ENCODE measurements around the gene P4HA2. TPM values are rescaled to one million over a fixed set of nuclear protein-coding genes. Genes with fewer than 3 reads are reported as not detected.

The P4HA2 gene
- total and polyA plus RNA-seq, 9 of the 15 experiments (the other 6 are each of a cell fraction or from before 2014, with no cell fraction given) = 9.6 to 50.0 (median 12.7) TPM

DNA sequence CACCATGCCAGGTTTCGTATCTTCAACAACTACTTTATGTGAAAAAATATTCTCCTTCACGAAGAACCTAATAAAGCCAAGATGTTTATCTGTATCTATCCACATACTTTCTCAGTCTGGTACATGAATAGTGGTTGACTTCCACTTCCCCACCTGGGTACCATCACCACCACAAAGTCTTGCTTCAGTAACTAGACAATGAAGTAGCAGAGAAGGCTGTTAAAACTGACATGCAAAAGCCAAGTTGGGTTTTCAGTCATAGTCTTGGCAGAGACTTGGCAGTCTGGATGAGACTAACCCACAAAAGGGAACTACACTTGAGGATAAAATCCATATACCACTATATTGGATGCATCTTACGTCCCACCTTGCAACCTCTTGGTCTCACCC is 5.0 kb downstream of the P4HA2 start:
- Histone ChIP-seq H3K4me3 (no peak overlapping the region), H3K36me3 (ENCODE audit: control insufficient read depth, insufficient read depth, low read length) (peaks cover 4% of the 10 kb centered on the region; the same call in 1 of the 3 replicates), H3K27me3 (ENCODE audit: control insufficient read depth in 2 of 2, insufficient read depth in 2 of 2, low read length in 2 of 2) (no peaks in the 10 kb centered on the region), H2AFZ (ENCODE audit: low read depth, low read length) (no peak overlapping the region), H3K4me2 (ENCODE audit: insufficient read depth, low read length) (no peak overlapping the region), H3K4me1 (replicated peaks in 1 of 2; ENCODE audit: control insufficient read depth in 2 of 2, insufficient read depth in 2 of 2, low read length in 2 of 2) (peaks cover 18 to 27% of the 10 kb centered on the region in 2 experiments), H4K20me1 (replicated peaks; ENCODE audit: control insufficient read depth, insufficient read depth, low read length) (peaks cover 13% of the 10 kb centered on the region; the same call in 1 of the 2 replicates), H3K27ac (ENCODE audit: extremely low read depth, low read depth, low read length) (no peak overlapping the region), H3K9me1 (ENCODE audit: control insufficient read depth, insufficient read depth, low read length) (no peaks in the 10 kb centered on the region), H3K79me2 (ENCODE audit: control insufficient read depth, insufficient read depth, low read length) (peaks cover 10% of the 10 kb centered on the region; the same call in 1 of the 3 replicates), H3K9me3 (replicated peaks; ENCODE audit: control insufficient read depth, insufficient read depth, low read depth, low read length) (no peaks in the 10 kb centered on the region), H3K9ac (ENCODE audit: insufficient read depth in 1 of 2, low read depth in 2 of 2, low read length in 2 of 2) (no peak overlapping the region)
- ChIA-PET POLR2A (interaction anchor here (2.4 to 3.3 kb wide), 2 partner anchors 9 to 12 kb away, joined by 10 to 11 read pairs; no protein-coding TSS in a partner anchor), CTCF (ENCODE audit: low intra/inter-chr PET ratio) (no interaction called here)
- WGBS (ENCODE audit: insufficient coverage, low coverage, missing lambda C conversion rate) = 67% methylated on average over 3 of the region's 3 CpGs
- FAIRE-seq = no peak
- intact Hi-C loops (cut with micrococcal nuclease) (no loop called here), in situ Hi-C loops (cut with MboI) (no loop called here)
- ATAC-seq = no peak
- TF ChIP-seq TBP (optimal IDR thresholded peaks at IDR 0.05; ENCODE audit: low read depth, low read length) (no peak), ZBTB7A (IDR thresholded peaks at IDR 0.05; ENCODE audit: borderline replicate concordance, control insufficient read depth, low read depth, low read length) (no peak), PHF21A (IDR thresholded peaks at IDR 0.05; ENCODE audit: borderline replicate concordance, low read depth) (no peak), DPF2 (IDR thresholded peaks at IDR 0.05) (no peak), CBX8 (IDR thresholded peaks at IDR 0.05; ENCODE audit: borderline replicate concordance, extremely low read depth, low read depth, low read length, poor library complexity, severe bottlenecking) (no peak), XRCC3 (IDR thresholded peaks at IDR 0.05) (no peak), NR3C1 (CRISPR knock-in tag; IDR thresholded peaks at IDR 0.05) (no peak), FOSL1 (tag; conservative IDR thresholded peaks at IDR 0.05) (no peak), SMAD1 (IDR thresholded peaks at IDR 0.05; ENCODE audit: low read depth, low read length, partially characterized antibody) (no peak)
- TF ChIP-seq, protein P1, sequence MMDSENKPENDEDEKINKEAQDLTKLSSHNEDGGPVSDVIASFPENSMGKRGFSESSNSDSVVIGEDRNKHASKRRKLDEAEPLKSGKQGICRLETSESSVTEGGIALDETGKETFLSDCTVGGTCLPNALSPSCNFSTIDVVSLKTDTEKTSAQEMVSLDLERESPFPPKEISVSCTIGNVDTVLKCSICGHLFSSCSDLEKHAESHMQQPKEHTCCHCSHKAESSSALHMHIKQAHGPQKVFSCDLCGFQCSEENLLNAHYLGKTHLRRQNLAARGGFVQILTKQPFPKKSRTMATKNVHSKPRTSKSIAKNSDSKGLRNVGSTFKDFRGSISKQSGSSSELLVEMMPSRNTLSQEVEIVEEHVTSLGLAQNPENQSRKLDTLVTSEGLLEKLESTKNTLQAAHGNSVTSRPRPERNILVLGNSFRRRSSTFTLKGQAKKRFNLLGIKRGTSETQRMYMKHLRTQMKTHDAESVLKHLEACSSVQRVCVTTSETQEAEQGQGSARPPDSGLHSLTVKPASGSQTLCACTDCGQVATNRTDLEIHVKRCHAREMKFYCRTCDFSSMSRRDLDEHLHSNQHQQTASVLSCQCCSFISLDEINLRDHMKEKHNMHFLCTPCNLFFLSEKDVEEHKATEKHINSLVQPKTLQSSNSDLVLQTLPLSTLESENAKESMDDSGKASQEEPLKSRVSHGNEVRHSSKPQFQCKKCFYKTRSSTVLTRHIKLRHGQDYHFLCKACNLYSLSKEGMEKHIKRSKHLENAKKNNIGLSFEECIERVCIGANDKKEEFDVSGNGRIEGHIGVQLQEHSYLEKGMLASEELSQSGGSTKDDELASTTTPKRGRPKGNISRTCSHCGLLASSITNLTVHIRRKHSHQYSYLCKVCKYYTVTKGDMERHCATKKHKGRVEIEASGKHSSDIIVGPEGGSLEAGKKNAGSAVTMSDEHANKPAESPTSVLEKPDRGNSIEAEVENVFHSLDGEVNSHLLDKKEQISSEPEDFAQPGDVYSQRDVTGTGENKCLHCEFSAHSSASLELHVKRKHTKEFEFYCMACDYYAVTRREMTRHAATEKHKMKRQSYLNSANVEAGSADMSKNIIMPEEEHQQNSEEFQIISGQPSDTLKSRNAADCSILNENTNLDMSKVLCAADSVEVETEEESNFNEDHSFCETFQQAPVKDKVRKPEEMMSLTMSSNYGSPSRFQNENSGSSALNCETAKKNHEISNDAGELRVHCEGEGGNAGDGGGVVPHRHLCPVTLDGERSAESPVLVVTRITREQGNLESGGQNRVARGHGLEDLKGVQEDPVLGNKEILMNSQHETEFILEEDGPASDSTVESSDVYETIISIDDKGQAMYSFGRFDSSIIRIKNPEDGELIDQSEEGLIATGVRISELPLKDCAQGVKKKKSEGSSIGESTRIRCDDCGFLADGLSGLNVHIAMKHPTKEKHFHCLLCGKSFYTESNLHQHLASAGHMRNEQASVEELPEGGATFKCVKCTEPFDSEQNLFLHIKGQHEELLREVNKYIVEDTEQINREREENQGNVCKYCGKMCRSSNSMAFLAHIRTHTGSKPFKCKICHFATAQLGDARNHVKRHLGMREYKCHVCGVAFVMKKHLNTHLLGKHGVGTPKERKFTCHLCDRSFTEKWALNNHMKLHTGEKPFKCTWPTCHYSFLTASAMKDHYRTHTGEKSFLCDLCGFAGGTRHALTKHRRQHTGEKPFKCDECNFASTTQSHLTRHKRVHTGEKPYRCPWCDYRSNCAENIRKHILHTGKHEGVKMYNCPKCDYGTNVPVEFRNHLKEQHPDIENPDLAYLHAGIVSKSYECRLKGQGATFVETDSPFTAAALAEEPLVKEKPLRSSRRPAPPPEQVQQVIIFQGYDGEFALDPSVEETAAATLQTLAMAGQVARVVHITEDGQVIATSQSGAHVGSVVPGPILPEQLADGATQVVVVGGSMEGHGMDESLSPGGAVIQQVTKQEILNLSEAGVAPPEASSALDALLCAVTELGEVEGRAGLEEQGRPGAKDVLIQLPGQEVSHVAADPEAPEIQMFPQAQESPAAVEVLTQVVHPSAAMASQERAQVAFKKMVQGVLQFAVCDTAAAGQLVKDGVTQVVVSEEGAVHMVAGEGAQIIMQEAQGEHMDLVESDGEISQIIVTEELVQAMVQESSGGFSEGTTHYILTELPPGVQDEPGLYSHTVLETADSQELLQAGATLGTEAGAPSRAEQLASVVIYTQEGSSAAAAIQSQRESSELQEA (IDR thresholded peaks at IDR 0.05; ENCODE audit: low read depth) = no peak
- TF ChIP-seq, protein P2, sequence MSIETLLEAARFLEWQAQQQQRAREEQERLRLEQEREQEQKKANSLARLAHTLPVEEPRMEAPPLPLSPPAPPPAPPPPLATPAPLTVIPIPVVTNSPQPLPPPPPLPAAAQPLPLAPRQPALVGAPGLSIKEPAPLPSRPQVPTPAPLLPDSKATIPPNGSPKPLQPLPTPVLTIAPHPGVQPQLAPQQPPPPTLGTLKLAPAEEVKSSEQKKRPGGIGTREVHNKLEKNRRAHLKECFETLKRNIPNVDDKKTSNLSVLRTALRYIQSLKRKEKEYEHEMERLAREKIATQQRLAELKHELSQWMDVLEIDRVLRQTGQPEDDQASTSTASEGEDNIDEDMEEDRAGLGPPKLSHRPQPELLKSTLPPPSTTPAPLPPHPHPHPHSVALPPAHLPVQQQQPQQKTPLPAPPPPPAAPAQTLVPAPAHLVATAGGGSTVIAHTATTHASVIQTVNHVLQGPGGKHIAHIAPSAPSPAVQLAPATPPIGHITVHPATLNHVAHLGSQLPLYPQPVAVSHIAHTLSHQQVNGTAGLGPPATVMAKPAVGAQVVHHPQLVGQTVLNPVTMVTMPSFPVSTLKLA (conservative IDR thresholded peaks at IDR 0.05) = no peak
- no peak for DNase-seq (ENCODE audit: extremely low read depth in 1 of 4, low spot score in 3 of 4)
- BruUV-seq (replicated peaks) = no TSS peak

Data from K562 (cell line).